GM19467 (cell line): ENCODE measurements around the gene FIG4.
"Not testable (repeated sequence)": the region's sequence is repeated elsewhere in the genome, so short reads cannot be mapped to it uniquely, and the experiment has no call there.

Source experiments
- ATAC-seq: cut with Tn5 transposase; IDR thresholded peaks from one replicate; pipeline ENCODE4 v1.9.1; 2021; ENCODE audit warnings: mild to moderate bottlenecking, moderate library complexity; ENCODE audit not compliant: unreplicated experiment

Gene FIG4

DNA sequence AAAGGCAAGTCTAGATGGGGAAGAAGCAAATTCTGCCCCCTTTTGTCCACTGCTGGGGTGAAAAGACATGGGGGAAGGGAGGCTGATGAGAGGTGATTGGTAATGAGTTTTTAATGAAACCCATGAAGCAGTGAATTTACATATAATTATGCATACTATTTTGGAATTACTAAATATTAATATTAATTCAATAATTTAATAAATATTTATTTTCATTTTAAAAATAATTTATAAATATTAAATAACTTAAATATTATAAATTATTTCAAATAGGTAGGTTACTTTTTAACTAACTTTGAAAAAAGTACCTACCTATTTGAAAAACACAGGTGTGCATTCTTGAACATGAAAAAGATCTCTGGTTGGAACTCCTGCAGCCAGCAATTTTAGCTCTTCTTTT lies 148.9 kb downstream of the FIG4 start:
- ATAC-seq: no peak

DNA sequence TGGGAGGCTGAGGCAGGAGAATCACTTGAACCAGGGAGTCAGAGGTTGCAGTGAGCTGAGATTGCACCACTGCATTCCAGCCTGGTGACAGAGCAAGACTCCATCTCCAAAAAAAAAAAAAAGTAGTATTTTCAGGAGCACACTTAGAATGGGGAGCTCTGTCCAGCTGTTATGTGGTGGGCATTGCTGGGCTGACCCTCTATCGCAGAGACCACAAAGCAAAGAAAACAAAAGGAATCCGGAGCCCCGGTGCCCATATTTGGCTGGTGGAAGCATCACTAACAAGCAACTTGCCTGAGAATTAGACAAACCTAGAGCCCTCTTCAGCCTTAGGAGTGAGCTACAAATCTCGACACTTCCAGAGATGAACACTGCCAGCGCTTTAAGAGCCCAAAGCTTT lies 149.7 kb downstream of the FIG4 start:
- no peak for ATAC-seq

DNA sequence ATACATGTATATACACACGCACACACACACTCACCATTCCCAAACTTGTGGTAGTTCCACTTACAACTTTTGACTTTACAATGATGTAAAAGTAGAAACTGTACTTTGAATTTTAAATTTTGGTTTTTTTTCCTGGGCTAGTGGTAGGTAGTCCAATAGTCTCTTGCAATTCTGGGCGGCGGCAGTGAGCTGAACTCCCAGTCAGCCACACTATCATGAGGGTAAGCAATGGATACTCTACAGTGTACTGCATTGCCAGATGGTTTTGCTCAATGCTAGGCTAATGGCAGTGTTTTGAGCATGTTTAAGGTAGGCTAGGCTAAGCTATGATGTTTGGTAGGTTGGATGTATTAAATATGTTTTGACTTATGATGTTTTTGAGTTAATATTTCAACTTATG lies 150.8 kb downstream of the FIG4 start:
- ATAC-seq: no peak

DNA sequence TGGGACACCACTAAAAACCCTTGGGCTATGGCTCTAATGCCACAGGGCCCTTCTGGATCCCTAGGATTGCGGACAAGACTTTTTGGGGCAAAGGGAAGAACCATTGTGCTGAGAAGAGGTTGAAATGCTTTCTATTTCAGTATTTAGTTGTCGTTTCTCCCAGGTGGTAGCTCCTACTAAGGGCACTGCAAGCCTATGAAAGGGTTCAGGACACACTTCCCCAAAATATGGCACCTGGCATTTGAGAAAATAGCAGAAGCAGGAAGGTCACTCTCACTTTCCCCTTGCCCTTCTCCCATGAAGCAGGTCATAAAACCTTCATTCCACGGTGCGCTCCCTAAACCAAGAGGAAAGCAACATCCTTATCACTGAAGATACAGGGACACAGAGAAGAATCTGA lies 161.6 kb downstream of the FIG4 start:
- ATAC-seq: no peak

DNA sequence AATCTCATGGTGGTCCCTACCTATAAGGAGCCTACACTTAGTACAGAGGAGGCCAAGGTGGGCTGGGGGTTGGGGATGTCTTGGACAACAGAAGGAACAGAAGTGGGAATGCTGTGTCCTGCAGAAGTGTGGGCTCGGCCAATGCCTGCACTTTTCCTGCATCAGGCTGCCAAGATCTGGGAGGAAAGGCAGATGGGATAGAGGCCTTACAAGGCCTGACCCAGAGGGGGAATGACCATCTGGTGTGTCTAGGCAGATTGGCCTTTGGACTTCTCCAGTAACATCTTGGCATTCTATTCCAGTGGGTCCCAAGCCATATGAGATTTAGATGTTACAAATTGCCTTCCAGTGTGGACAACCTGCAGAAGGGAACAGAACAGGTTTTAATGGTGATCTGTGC lies 162.3 kb downstream of the FIG4 start:
- no peak for ATAC-seq

DNA sequence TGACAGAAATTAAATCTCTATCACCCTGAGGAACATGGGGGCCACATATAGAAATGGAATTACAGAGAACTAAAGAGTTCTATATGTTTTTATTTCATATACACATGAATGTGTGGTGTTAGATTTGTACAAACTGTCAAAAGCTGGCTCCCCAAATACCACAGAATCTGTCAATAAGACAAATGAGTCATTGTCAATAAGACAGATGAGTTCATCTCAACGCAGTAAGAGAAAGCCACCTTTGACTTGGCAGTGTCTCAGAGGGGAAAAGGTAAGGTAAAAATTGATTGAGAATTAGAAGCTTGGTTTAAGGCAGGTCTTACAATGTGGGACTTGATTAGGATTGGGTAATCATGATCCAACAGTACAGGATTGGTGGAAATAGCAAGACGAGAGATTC lies 162.9 kb downstream of the FIG4 start:
- no peak for ATAC-seq

DNA sequence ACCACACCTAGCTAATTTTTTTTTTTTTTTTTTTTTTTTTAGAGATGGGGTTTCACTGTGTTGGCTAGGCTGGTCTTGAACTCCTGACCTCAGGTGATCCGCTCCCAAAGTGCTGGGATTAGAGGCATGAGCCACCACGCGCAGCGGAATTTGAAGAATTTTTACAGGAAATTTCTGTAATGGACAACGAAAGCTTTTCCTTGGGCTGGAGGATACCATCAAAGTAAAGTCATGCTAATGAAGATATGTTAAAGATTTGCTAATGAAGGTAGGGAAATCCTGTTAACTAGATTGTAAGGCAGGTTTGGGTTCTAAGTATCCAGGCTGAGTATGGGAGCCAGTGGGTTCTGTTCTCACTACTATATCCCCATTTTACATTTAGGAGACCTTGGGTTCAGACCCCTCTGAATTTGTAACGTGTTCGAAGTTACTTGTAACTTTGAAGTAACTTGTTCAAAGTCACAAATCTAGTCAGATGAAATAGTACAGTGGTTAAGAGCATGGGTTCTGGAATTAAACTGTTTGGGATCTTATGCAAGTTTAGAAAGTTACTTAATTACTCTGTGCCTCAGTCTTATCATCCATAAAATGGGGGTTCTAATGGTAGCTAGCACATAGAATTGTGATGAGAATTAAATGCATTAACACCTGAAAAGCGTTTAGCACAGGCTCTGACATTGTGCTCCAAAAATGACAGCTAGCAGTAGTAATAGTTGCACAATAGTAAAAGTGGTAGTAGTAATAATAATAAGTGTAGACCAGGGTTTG lies 163.6 kb downstream of the FIG4 start:
- ATAC-seq: no peak

DNA sequence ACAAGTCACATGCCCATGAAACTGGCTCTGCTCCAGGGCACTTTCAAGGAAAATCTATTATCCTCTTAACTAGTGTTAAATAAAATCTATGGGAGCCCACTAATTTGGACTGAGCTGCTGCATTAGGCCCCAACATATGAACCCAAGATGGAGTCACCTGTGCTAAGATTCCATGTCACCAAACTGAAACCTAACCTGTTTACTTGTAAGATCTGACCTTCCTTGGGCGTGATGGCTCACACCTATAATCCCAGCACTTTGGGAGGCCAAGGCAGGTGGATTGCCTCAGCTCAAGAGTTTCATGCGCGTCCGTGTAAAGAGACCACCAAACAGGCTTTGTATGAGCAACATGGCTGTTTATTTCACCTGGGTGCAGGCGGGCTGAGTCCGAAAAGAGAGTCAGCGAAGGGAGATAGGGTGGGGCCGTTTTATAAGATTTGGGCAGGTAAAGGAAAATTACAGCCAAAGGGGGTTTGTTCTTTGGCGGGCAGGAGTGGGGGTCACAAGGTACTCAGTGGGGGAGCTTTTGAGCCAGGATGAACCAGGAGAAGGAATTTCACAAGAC lies 164.5 kb downstream of the FIG4 start:
- ATAC-seq: not testable (repeated sequence)

DNA sequence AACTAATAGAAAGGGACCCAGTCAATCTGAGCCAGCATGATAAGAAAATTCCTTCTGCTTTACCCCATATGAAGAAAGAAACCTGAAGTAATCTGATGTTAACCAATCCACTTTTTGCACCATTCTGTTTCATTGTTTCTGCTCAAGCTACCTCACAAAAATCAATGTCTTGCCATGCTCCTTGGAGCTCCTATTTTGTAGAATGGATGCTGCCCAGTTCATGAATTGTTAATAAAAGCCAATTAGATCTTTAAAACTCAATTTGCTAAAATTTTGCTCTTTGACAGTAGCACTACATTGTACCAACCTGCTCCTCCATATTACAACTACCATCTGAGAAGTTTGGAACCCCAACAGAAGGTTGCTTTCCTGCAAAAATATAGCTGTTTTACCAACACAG lies 170.8 kb downstream of the FIG4 start:
- no peak for ATAC-seq

DNA sequence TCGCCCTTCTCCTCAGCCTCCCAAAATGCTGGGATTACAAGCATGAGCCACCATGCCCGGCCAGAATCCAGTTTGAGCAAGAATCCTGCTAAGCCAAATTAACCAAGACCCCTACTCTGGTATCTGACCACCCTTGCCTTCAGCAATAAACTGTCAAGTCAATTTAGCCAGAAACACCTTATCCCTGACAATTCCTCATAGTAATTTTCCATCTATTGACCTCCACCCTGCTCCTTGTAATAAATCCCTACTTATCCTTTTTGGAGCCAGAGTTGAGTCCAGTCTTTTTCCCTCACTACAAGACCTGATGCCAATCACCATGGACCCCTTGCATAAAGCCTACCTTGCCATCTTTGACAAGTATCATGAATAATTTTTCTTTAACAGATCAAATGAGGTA lies 173.0 kb downstream of the FIG4 start:
- ATAC-seq: no peak

DNA sequence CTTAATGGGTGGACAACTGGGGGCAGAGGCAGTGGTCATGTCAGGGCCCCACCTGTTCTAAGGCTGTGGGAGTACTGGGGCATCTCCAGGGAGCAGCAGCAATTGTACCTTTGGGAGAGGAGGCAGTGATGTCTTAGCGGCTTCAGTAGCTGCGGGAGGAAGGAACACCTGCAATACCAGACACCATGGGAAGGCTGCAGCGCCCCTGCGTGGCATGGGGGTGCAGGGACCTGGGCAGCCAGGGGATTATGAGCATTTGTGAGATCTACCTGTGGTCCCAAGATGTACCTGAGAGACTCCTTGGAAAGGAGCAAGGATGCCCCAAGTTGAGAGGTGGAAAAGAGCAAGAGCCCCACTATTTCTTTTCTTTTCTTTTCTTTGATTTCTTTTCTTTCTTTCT lies 174.9 kb downstream of the FIG4 start:
- ATAC-seq: no peak

DNA sequence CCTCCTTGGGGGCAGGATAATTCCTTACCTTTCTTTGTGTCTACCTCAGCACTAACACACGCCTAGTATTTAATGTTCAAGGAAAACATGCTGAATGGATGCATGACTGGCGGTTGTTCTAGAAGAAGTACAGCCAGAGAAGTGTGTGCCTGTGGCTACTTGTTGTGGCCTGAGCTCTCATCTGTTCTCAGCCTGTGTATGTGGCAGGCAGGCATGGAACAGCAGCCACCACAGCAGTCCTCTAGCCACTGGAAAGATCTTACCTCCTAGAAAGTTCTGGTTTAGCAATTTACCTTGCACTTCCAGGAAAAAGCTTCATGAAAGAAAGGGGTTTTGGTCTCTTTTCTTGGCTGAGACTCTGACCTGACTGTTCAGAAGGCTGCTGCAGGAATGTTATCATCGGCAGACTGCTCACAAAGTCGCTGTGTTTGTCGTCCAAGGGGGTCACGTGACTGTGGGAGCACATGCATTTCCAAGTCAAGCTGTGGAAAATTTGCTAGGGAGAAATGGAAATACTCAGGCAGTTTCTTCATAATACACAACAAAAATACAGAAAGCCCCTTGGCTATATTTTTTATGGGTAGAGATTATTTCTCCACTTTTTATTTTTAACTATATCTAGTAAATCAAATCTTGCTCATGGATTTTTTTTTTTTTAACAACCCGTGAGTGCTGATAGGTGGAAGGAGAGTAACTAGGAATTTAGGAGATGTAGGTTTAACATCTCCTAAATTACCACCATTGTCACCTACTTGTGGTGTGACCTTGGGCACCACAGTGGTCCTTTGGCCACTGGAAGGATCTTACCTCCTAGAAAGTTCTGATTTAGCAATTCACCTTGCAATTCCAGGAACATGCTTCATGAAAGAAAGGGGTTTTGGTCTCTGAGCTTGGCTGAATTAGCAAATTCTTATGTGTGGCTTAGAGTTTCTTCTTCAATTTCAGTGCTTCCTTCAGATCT lies 176.2 kb downstream of the FIG4 start:
- ATAC-seq: no peak

DNA sequence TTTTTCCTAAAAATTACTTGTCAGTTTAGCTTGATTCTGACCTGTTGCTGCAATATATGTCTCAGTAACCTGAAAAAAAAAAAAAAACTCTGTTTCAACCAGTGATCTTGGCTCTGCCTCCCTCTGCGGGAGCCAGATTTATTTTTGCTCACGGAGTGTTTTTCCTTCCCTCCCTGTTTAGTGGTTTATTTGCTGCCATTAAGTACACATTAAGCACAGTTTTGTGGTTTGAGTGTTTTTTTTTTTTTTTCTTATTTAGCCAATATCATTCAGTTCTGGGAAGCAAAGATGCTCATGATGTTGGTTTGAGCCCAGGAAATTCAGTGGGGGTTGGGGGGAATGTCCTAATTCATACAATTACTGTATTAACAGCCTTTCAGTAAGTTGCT lies 176.9 kb downstream of the FIG4 start:
- ATAC-seq: no peak

DNA sequence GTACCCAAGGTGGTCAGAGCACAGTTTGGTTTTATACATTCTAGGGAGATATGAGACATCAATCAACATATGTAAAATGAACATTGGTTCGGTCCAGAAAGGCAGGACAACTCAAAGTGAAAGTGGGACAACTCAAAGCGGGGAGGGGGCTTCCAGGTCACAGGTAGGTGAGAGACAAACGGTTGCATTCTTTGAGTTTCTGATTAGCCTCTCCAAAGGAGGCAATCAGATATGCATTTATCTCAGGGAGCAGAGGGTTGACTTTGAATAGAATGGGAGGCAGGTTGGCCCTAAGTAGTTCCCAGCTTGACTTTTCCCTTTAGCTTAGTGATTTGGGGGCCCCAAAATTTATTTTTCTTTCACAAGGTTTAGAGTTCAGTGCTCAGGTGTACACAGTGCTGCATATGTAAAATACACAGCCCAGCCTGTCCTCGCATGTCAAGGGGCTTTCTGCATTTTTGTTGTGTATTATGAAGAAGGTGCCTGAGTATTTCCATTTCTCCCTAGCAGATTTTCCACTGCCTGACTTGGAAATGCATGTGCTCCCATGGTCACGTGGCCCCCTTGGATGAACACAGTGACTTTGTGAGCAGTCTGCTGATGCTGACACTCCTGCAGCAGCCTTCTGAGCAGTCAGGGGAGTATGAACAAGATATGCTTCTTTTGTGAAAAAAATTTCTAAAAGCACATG lies 178.4 kb downstream of the FIG4 start:
- not testable (repeated sequence) for ATAC-seq

DNA sequence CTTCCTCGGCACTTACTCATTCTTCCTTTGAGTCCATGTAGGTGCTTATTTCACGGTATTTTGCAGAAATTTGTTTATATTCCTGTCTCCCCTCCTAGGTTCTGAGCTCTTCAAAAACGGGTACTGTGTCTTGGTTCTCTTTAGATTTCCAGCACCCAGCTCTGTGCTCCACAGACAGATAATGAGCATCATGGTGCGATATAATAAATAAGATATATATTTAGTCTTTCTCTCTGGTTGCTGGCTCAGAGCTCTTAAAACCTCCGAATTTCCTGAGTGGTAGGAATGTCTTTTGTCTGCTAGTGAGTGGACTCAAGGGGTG lies 179.0 kb downstream of the FIG4 start:
- ATAC-seq: no peak

DNA sequence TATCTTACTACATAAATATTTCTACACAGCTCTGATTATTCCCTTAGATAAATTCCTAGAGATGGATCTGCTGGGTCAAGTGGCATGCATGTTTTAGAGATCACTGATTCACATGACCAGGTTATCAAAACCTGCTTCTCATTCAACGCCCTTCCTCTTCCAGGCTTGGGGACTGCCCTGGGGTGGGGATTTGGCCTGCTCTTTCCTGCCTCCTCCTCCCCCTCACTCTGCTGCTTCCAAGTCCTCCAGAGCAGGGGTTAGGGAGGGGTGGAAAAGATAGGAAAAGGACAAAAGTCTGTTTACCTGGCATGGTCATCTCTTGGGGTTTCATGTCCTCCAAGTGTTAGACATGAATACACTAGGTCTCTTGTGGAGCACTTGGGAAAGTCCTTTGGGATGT lies 181.5 kb downstream of the FIG4 start:
- no peak for ATAC-seq

DNA sequence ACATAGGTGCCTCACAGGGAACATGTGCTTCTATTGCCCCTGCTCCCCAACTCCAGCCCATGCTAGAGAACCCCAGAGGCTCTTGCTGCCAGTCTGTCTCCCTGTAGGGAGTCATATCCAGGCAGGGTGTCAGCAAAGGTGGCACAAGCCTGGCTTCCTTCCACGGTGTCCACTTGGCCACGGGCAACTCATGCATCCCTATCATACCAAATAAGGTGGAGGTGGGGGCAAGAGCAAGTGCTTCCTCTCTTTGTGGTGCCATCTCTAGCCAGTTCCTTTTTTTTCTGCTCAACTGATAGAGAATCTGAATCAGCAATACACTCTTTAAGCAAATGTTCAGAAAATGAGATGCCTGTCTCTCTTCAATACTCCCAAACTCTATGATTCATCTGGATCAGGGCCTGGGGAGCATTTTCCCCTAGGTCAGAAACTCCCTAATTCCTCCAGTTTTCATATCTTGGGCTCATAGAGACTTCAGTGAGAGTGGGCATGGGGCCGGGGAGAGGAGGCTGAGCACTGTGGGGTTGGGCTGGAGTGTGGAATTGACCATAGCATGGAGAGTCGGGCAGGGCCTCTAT lies 182.0 kb downstream of the FIG4 start:
- ATAC-seq: no peak

DNA sequence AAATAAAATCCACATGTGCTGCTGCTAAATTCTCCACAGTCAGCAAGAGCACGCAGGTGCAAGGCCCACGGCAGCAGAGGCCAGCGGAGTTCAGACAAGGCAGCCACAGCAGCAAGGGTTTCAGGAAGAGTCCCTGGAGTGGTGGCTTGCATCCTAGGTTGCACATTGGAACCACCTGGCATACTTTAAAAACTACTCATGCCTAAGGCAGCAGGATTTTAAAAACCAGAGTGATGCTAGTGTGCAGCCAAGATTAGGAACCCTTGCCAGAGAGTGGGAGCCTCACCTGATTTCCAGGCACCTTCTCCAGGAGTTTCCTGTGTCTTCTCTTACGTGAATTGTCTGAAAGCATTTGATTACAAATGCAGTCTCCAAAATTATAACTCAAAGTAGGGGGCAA lies 183.0 kb downstream of the FIG4 start:
- ATAC-seq: no peak

DNA sequence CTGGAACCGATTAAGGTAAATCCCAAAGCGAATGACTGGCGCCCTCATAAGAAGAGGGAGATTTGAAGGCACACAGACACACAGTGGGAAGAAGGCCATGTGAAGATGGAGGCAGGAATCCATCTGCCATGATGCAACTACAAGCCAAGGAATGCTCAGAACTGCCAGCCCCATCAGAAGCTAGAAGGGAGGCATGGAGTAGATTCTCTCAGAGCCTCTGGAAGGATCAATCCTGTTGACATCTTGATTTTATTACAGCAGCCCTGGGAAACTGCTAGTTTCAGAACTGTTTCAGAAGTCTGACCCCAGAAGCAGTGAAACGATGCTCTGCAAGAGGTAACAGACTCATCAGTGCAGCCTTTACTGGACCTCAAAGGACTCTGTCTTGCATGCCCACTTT lies 183.5 kb downstream of the FIG4 start:
- no peak for ATAC-seq
